ENCODE measurements around the gene IQCF5. TPM values are rescaled to one million over a fixed set of nuclear protein-coding genes. Genes with fewer than 3 reads are reported as not detected.
A peak's percentile ranks its signal among the peaks of the same experiment; 100 is the strongest.
"Not testable (repeated sequence)": the region's sequence is repeated elsewhere in the genome, so short reads cannot be mapped to it uniquely, and the experiment has no call there.

Gene IQCF5
- total RNA-seq, 1 experiment from 2014 or later, result not detected

GRCh38 chr3:51869304-51869703 lies 6.1 kb downstream of the IQCF5 start:
- no peak for DNase-seq (ENCODE audit: low spot score)

DNA sequence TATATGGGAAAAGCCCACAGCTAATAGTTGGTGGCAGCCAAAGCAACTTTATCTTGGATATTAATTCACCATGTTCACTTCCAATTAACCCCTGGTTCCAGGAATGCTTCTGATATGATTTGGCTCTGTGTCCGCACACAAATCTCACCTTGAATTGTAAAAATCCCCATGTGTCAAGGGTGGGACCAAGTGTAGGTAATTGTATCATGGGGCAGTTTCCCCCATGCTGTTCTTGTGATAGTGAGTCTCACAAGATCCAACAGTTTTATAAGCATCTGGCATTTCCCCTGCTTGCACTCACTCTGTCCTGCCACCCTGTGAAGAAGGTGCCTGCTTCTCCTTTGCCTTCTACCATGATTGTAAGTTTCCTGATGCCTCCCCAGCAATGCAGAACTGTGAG lies 6.5 kb downstream of the IQCF5 start:
- DNase-seq (ENCODE audit: low spot score), result not testable (repeated sequence)

DNA sequence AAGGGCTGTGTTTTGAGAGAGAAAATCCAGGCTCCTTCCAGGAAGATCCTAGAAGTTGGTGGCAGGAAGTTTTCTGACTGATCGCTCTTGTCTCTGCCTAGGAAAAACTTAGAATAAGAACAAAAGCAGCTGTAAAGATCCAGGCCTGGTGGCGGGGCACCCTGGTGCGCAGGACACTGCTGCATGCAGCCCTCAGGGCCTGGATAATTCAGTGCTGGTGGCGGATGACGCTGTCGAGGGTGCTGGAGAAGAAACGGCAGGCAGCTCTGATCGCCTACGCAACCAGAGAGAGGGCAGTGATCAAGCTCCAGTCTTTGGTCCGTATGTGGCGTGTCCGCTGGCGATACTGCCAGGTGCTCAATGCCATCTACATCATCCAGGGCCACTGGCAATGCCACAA lies 12.5 kb downstream of the IQCF5 start:
- DNase-seq (ENCODE audit: low spot score), result no peak

GRCh38 chr3:51860703-51861665 lies 14.4 kb downstream of the IQCF5 start, which contains the start of gene IQCF2:
IQCF2 (plus strand) TSS chr3:51861615; CDS start chr3:51861667, 52 bp downstream.
- no peak for DNase-seq (ENCODE audit: low spot score)

DNA sequence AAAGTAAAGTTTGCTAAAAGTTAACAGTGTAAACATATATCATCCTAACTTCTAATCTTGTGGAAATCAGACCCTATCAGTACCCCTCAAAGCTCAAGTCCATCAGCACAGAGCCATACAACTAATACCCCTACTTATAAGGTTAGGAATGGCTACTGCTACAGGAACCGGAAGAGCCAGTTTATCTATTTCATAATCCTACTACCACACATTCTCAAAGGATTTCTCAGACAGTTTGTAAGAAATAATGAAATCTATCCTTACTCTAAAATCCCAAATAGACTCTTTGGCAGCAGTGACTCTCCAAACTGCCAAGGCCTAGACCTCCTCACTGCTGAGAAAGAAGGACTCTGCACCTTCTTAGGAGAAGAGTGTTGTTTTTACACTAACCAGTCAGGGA lies 20.0 kb downstream of the IQCF5 start:
- DNase-seq (ENCODE audit: low spot score), result peak; percentile 10

DNA sequence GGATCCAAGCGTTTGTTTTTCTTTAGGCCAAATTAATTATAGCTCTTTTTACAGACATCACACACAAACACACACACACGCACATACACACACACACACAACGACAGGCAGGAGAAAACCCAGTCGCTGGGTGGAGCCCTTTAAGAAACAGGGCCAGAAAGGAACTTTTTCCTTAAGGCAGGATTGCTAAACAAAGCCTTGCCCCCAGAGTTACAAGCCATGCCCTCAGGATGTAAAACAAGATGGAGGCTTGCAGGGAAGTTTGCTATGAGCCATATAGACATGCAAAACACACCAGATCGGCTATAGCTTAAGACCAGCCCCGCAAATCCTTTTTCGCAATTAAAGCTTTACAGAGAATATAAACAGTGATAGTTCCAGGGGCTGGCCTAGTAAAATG lies 30.3 kb downstream of the IQCF5 start:
- no peak for DNase-seq (ENCODE audit: low spot score)

DNA sequence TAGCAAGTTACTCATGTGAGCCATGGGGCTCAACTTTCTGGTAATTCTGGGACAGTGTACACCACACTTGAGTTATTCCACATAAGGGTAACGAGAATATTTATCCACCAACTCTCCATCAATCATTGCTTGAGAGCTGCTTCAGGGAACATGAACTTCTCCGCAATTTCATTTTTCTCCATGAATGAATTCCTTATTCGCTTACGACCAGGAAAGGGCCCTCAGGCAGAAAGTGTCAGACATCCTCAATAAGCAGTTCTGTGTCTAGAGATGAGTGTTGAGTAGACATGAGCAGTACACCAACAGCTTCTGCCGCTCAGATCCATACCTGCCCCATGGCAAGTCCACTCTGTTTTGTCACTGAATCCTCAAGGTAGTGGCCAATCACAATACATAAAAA lies 38.8 kb downstream of the IQCF5 start:
- DNase-seq (ENCODE audit: low spot score), result no peak

GRCh38 chr3:51830836-51831385 lies 44.5 kb downstream of the IQCF5 start:
- DNase-seq (ENCODE audit: low spot score), result no peak

GRCh38 chr3:51830345-51830744 lies 45.1 kb downstream of the IQCF5 start:
- DNase-seq (ENCODE audit: low spot score), result no peak

DNA sequence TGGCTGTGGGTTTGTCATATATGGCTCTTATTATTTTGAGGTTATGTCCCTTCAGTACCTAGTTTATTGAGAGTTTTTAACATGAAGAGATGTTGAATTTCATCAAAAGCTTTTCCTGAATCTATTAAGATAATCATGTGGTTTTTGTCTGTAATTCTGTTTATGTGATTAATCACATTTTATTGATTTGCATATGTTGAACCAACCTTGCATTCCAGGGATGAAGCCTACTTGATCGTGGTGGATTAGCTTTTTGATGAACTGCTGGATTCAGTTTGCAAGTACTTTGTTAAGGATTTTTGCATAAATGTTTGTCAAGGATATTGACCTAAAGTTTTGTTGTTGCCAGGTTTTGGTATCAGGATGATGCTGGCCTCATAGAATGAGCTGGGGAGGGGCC lies 47.1 kb downstream of the IQCF5 start:
- no peak for DNase-seq (ENCODE audit: low spot score)

Small RNA genes lying within 50 kb of the gene (small RNA-seq; reads per million reads assigned to genes)
- 0.29 reads per million for gene RN7SL504P

Other genes with a start within 250 kb of the IQCF5 start
- gene TEX264, start 204.3 kb downstream of the IQCF5 start, total RNA-seq (2014; rRNA removed; shearing (Covaris generic)), result 41.0 and 44.2 TPM in 2 replicates
- 0.21 TPM in 1 of 2 replicates, not detected in the other for gene GRM2, start 168.5 kb downstream of the IQCF5 start, total RNA-seq (2014; rRNA removed; shearing (Covaris generic))
- gene IQCF6, start 96.4 kb downstream of the IQCF5 start, total RNA-seq (2014; rRNA removed; shearing (Covaris generic)), result not detected in 2 replicates
- not detected in 2 replicates for gene IQCF2, start 14.0 kb downstream of the IQCF5 start, total RNA-seq (2014; rRNA removed; shearing (Covaris generic))
- 1.5 TPM in 1 of 2 replicates, not detected in the other for gene IQCF1, start 27.8 kb upstream of the IQCF5 start, total RNA-seq (2014; rRNA removed; shearing (Covaris generic))
- 84.5 and 91.7 TPM in 2 replicates for gene RRP9, start 66.3 kb upstream of the IQCF5 start, total RNA-seq (2014; rRNA removed; shearing (Covaris generic))
- 5.8 and 6.0 TPM in 2 replicates for gene PARP3, start 66.8 kb upstream of the IQCF5 start, total RNA-seq (2014; rRNA removed; shearing (Covaris generic))
- not detected in 2 replicates for gene GPR62, start 79.8 kb upstream of the IQCF5 start, total RNA-seq (2014; rRNA removed; shearing (Covaris generic))
- gene PCBP4, start 91.9 kb upstream of the IQCF5 start, total RNA-seq (2014; rRNA removed; shearing (Covaris generic)), result 17.8 and 19.3 TPM in 2 replicates
- gene ABHD14B, start 98.4 kb upstream of the IQCF5 start, total RNA-seq (2014; rRNA removed; shearing (Covaris generic)), result 33.5 and 41.3 TPM in 2 replicates
- 11.7 and 16.0 TPM in 2 replicates for gene ABHD14A, start 99.5 kb upstream of the IQCF5 start, total RNA-seq (2014; rRNA removed; shearing (Covaris generic))
- gene ACY1, start 107.9 kb upstream of the IQCF5 start, total RNA-seq (2014; rRNA removed; shearing (Covaris generic)), result 143 and 164 TPM in 2 replicates
- gene RPL29, start 120.3 kb upstream of the IQCF5 start, total RNA-seq (2014; rRNA removed; shearing (Covaris generic)), result 609 and 691 TPM in 2 replicates
- gene DUSP7, start 181.0 kb upstream of the IQCF5 start, total RNA-seq (2014; rRNA removed; shearing (Covaris generic)), result 15.7 and 18.5 TPM in 2 replicates